Muscle of back (tissue), 11 donors: ENCODE measurements around the gene CMIP. TPM values are rescaled to one million over a fixed set of nuclear protein-coding genes. Genes with fewer than 3 reads are reported as not detected.

Experiments
- DNase-seq, 3 donors: peaks; one replicate each; pipeline versions ENCODE4 v3.0.0 to v3.0.0-alpha.2; 2013
- polyA plus RNA-seq, 10 donors: library from polyadenylated mRNA; unstranded; fragments of 120-200 nt; gene quantifications; one replicate each; pipeline ENCODE4 v1.2.1, GENCODE V29; 2013; ENCODE audit not compliant: insufficient read length in 10 of 10

Gene CMIP
- polyA plus RNA-seq, 10 donors: 12.9 to 24.2 (median 16.3) TPM

DNA sequence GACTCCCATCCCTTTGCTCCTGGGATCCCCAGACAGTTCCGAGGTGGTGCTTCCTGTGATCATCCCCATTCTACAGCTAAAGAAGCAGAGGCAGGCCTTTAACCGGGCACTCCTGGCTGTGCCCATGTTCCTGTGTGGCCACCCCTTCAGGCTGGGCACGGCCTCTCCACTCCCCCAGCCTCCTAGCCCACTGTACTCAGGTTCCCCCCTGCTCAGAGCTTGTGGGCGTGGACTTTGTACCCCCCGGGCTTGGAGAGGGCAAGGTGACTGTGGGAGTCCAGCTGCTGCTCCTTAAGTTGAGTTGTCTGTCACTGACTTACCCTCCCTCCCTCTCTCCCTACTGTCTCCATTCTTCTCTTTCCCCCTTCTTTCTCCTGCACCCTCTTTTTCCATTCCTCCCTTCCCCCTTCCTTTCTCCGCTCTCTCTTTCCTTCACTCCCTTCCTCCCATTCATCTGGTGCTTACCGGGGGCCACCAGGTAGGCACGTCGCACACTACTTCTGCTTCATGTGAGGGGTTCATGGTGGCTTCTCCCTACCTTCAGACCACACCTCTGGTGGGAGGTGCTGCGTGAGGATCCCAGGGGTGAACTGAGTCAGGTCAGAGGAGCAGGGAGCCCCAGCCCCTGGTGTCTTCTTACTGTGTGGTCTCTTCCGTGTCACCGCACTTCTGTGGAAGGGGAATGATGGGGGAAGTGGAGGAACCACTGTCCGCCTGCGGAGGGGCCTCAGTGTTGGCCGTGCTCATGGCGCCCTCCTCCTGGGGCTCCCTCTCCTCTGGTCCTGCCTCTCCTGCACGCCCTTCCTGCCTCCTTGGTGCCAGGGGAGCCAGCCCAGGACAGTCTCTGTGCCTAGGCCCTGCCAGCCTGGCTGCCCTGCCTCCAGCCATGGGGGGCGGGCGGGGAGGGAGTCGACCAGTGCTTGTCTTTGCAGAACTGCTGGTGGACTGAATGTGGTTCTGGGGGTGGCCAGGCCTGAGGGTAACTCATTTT lies 29.7 kb downstream of the CMIP start:
- DNase-seq: no peak

DNA sequence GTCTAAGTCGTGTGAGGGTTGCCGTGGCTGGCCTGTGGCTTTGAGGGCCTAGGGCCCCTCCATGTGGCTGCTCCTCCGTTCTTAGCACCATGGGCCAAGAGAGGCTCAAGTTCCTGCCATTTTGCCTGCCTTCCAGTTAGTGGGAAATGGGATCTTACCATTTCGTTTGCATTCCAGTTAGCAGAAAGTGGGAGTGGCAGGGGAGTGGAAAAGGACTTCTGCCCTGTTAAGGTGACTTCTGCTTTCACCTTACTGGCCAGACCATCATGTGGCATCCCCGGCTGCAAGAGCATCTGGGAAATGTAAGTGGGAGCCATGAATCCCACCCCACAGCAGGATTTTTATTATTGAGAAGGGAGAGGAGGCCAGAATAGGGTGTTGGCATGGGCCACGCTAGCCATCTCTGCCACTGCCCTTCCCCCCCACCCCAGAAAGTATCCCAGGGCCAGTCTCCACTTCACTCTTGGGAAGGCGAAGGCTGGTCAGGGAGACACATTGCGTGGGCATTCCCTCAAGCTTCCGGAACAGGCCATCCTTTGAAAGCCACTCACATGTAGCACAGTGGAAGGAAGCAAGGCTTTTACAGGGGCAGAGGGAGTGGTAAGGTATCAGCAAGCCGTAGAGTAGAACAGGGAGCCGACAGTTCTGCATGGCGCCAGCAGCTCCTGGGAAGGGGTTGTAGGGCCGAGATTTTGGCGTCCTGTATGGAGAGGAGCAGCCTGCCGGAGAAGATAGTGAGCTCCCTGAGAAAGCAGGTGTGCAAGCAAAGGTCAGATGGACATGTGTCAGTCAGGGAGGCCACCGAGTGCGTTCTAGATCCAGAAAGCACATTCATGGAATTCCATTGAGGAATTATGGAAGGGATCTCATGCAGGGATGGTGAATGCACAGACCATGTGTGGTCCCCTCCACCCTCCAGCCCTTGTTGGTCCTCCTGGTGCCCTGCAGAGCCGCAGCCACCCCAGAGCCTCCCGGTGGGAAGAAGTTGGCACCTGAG lies 33.4 kb downstream of the CMIP start:
- DNase-seq: no peak

GRCh38 chr16:81478876-81479511 lies 34.4 kb downstream of the CMIP start:
- DNase-seq: peak in 2 of 3 donors; percentile 48 to 59

DNA sequence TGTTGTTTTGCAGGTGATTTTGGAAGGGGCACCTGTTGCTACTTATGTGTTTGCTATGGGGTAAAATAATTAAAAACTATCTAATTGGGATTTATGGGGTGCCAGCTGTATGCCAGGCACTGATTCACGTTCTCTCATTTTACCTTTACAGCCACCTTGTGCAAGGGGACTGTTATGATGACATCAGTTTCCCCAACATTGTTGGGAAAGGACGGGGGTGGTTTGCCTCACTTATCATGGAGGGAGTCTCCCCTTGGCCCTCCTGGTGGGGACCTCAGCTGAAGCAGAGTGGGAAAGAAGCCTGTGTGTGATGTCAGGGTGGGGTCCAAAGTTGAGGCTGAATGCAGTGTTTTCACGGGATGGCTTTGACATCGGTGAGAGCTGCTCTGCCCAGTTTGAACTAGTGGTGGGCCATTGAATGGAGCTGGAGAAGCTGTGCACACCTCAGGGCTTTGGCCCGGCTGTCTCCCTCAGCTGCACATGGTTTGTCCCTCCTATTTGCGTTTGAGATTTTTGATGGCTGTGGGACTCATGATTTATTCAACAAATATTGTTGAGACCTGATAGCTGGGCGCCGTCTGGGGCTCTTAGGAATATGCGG lies 36.1 kb downstream of the CMIP start:
- DNase-seq: no peak

DNA sequence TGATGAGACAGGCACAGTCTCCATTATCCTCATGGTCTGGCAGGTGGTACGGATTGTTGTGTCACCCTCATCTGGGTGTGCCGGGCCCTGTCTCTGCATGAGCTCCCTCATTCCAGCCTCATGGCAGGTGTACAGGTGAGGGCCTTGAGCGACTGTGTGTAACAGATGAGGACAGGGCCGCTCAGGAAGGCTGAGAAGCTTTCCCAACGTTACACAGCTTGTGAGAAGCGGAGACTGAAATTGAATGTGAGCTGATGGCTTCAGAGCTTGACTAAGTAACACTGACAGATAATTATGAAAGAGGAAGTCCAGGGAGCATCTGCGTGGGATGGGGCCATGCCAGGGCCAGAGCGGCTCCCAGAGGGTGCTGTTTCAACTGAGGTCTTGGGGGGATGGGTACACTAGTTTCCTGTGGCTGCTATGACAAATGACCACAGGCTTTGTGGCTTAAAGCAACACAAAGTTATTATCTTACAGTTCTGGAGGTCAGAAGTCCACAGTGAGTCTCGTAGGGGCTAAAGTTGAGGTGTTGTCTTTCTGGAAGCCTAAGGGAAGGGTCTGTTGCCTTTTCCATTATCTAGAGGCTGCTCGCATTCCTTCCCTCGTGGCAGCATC lies 36.7 kb downstream of the CMIP start:
- DNase-seq: peak in 1 of 3 donors; percentile 58

- no peak for DNase-seq
Measured at GRCh38 chr16:81482329-81483063, 37.9 kb downstream of the CMIP start.

- no peak for DNase-seq
Measured at GRCh38 chr16:81483064-81483969, 38.7 kb downstream of the CMIP start.

- DNase-seq: no peak
Measured at GRCh38 chr16:81483970-81484595, 39.5 kb downstream of the CMIP start.

DNA sequence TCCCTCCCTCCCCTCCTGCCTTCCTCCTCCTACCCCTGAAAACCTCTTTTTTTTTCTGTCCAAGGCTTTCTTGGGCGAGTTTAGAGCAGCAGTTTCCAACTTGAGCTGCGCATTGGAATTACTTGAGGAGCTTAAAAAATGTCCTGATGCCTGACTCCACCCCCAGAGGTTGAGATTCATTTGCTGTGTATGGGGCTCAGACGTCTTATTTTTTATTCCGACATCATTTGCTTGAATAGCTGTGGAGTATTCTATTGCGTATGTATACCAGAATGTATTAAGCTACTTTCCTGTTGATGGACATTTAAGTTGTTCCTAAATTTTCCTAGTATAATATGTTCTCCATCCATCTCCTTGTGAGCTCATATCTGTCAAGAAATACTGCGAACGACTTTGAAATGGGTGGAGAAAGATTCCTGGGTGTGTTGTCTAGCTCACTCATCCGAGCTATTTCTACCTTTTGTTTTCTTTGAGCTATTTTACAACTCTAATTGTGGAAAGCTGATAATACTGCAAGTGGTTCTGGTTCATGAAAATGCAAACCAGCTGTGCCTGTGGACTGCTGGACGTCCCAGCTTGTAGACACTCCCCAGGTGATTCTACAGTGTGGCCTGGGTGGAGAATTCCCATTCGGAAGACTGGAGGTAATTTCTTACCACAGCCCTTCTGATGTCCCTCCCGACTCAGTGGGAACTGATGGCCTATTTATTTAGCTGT lies 40.5 kb downstream of the CMIP start:
- no peak for DNase-seq

GRCh38 chr16:81485824-81486539 lies 41.4 kb downstream of the CMIP start:
- DNase-seq: no peak

DNA sequence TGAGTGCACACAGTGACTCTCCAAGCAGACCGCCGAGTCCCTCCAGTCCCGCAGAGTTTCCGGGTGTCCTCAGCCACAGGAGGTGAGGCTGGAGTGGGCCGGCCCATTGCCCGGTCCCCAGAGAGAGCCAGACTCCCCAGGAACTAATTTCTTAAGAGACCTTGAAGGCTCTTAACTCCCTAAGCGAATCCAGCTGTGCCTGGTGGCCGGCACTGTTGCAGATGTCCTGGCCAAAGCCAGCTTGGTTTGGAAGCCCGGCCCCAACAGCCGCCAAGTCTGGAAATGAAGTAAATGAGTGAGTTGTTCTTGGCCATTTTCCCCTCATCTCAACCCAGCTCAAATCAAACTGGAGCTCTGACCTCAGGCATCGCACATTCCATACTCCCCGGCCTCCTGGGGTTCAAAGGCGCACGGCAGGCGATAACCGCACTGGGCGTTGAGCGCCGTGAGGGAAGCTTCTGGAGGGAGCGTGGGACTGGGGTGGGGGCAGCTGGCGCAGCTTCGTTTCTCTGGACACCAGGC lies 42.0 kb downstream of the CMIP start:
- peak in 1 of 3 donors; percentile 62 for DNase-seq

- DNase-seq: no peak
Measured at GRCh38 chr16:81487301-81487720, 42.7 kb downstream of the CMIP start.

DNA sequence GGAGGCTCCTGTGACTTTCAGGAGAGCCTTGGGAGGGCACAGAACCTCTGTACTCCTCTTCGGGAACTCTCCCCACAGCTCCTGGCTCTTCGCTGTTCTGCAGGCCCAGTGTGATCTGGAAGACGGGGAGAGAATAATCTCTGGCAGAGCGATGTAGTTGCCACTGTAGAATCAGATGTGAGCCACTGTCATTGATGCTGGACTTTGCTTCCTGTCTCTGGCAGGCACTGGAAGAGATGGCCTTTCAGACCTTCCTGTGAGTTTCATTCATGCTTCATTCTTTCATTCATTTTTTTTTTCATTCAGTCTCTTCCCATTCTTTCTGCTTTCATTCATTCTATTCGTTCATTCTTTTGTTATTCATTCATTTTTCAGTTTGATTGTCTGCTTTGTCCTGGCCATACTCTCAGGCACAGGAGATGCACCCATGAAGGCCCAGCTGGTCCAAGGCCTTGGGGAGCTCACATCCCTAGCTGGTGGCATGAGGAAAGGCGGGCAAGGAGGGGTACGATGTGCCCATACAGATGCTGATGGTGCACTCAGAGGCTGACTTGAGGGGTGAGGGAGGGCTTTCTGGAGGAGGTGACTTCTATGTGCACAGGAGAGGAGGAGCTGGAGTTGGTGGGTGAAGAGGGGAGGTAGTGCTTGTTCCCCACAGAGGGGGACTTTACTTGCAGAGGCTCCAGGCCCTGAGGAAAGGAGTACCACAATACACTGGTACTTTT lies 44.2 kb downstream of the CMIP start:
- no peak for DNase-seq

DNA sequence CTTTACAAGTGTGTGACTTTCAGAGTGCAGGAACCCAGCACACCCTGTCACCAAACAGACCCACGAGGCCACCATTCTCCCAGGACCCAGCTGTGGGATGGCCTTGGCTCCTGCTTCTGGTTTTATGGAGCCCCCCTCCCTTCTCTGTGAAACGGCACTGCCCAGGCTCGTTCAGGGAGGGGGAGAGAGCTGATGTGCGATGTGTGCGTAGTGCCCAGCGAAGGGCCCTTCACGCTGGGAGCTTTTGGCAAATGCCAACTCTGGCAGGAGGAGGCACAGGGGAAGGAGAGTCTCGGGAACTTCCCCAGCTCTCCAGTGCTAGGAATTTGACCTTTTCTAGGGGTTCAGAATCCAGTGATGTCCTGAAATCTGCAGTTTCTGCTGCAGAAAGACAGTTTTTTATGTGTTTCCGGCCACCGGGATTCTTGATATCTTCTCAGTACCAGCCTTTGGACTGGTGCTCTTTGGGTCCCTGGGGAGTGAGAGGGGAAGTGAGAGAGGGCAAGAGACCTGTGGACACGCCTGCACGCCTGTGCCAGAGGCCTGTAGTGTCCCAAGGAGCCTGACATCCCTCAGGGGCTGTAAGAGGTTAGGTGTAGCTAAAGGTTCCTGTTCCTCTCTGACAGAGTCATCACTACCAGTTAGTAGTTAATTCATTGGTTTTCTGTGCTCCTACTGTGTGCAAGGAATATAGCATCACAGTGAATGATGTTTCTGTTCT lies 45.1 kb downstream of the CMIP start:
- DNase-seq: no peak

GRCh38 chr16:81491541-81492188 lies 47.1 kb downstream of the CMIP start:
- DNase-seq: peak in 2 of 3 donors; percentile 82 to 84
